Choroid plexus epithelial cell (primary cell): ENCODE measurements around the gene AGRN.

Source experiments
- DNase-seq: peaks from one replicate; pipeline ENCODE4 v3.0.0-alpha.2; 2010; ENCODE audit warnings: low read depth
- H3K4me3 ChIP-seq: 2 replicates; pipeline ENCODE4 v1.5.1; 2011; ENCODE audit warnings: low read depth, mild to moderate bottlenecking, control low read depth, low read length, moderate library complexity
- TF ChIP-seq, protein P1 (sequence below): conservative IDR thresholded peaks from 2 replicates; pipeline ENCODE4 v1.5.1; 2011; ENCODE audit warnings: low read depth, mild to moderate bottlenecking, control low read depth, inconsistent platforms, low read length, moderate library complexity

AGRN gene

DNA sequence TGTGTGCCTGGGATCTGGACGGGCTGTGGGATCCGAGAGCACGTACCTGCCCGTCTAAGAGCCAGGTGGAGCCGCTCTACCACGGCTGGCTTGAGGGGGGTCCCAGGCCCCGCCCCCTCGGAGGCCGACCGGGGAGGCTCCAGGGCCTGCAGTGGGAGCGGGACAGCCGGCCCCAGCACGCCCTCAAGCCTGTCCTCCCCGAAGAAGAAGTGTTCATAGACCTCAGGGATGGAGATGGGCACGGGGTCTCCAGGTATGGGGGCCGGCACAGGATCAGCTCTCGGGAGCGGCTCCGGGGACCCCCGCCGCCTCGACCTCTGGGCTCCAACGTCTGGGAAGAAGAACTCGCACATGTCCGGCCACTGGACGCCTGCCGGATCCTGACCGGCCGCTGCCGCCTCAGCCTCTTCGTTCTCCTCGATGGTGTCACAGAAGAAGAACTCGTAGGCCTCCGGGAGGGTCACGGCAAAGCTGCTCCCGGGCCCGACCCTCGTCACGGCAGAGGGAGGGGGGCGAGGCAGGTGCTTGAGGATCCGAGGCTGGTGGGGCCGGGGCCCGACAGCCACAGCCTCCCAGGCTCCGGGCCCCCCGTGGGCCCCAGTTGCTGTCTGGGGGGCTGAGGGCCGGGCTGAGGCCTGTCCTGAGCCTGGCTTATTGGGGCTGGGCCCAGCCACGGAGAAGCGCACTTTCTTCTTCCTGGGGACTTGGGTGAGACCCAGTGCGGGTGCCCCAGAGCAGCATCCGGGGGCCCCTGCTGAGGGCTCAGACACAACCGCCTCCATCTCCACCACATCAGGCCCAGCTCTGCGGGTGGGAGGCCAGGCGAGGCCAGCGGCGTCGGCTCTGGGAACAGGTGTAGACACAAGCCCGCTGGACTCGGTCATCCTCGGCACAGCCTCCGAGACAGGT lies 40.8 kb upstream of the AGRN start:
- TF ChIP-seq, protein P1, sequence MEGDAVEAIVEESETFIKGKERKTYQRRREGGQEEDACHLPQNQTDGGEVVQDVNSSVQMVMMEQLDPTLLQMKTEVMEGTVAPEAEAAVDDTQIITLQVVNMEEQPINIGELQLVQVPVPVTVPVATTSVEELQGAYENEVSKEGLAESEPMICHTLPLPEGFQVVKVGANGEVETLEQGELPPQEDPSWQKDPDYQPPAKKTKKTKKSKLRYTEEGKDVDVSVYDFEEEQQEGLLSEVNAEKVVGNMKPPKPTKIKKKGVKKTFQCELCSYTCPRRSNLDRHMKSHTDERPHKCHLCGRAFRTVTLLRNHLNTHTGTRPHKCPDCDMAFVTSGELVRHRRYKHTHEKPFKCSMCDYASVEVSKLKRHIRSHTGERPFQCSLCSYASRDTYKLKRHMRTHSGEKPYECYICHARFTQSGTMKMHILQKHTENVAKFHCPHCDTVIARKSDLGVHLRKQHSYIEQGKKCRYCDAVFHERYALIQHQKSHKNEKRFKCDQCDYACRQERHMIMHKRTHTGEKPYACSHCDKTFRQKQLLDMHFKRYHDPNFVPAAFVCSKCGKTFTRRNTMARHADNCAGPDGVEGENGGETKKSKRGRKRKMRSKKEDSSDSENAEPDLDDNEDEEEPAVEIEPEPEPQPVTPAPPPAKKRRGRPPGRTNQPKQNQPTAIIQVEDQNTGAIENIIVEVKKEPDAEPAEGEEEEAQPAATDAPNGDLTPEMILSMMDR = no peak
- no peak overlapping the region for H3K4me3 ChIP-seq
- DNase-seq = no peak

DNA sequence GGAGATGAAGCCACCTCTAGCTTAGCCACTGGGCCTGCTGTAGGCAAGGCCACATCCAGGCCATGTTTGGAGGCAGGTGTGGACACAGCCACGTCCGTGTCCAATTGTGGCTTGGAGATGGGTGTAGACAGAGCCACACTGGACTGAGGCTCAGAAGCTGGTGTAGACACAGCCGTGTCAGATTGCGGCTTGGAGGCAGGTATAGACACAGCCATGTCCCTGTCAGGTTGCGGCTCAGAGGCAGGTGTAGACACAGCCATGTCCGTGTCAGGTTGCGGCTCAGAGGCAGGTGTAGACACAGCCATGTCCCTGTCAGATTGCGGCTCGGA lies 40.2 kb upstream of the AGRN start:
- no peak for DNase-seq
- H3K4me3 ChIP-seq = no peak overlapping the region
- TF ChIP-seq, protein P1 = no peak

DNA sequence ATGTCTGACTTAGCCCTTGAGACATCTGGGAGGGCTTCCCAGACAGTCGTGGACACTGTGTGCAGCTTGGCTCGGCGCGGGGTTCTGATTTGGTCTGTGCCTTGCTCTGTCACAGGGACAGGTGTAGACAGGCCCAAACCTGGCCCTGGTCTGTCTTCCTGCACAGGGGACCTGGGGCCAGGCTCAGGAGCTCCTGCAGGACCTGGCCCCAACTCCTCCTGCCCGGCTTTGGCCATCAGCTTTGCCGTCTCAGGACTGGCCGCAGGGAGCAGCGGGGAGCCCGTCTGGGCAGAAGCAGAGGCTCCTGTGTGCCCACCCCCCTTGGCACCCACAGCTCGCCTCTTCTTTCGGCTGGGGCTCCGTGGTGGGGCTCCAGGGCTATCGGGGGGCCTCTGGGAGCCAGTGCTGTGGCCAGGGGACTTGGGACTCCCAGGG lies 39.8 kb upstream of the AGRN start:
- DNase-seq = no peak
- TF ChIP-seq, protein P1 = no peak
- H3K4me3 ChIP-seq = no peak overlapping the region

DNA sequence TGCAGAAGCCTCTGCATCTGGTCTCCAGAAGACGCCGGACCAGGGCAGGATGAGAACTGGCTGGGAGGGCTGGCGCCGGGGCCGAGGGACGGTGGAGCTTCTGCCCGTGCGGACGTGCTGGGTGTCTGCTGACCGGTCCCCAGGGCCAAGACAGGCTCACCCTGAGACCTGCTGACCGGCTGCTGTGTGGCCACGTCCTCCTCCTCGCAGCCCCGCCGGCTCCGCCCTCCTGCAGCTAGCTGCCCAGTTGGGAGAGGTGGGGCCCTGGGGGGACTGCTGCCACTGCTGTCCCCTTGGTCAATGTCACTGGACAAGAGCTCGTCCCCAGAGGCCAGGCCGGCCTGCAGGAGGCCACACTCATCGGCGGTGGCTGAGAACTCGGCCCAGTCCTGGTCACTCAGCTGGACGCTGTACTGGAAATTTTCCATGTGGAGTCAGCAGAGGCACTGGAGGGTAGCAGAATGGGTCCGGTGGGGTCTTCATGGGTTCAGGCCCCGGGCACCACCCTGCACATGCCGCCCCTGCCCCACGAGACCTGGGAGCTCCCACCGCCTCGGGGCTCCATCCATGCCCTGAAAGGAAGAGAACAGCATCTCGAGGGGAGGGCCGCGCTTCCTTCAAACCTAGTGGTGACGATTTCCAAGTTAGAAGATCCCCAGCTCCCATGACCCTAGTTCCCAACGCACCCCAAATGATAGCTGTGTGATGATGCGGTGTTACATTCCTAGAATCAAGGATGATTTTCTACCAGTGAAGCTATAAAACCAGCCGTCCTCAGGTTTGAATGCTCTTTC lies 39.1 kb upstream of the AGRN start:
- TF ChIP-seq, protein P1 = no peak
- no peak for DNase-seq
- H3K4me3 ChIP-seq = no peak overlapping the region

DNA sequence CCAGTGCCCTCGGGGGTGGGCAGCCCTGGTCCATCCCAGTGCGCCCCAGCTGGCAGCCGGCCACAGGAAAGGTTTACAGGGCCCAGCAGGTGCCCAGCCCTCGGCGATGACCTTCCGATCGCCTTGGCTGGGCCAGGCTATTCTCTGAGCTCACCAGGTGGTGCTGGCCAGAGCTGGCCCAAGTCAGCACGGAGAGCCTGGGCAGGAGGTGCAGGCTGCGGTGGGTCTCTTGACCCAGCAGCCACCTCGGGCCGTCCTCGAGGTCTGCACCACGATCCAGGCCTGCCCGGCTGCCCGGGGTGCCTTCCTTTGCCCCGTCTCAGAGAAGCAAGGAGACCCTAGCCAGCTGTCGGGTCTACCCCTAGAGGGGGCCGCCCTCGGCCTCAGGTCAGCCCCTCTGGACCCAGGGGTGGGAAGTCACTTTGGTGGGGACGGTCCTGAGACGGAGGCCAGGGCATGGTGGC lies 38.4 kb upstream of the AGRN start:
- H3K4me3 ChIP-seq = no peak overlapping the region
- no peak for DNase-seq
- TF ChIP-seq, protein P1 = no peak

DNA sequence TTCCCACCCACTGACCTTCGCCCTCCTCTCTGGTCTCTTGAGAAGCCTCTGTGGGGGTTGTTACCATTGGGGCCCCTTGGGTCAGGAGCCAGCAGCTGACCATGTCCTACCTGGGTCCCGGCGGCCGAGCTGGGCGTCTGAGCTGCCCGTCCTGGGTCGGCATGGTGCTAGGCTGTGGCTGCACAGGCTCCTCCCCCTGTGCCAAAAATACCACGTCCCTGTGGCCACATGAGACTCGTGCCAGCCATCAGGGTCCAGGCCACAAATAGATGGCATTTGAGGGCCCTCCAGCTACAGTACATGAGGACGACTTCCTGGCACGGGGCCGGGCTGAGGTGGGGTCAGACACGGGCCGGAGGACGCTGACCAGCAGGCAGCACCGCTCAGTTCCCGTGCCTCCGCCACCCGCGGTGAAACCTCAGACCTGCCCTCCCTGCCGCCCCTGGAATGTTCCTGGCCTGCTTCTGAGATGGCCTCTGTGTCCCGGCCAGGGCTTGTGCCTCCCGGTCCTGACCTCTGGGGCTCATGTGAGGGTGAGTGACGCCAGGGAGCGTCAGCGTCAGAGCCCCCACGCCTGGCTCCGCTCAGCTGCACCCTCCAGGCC lies 37.9 kb upstream of the AGRN start, which contains the start of gene PERM1:
TSS of gene PERM1 (minus strand) at position 139 of the 604 bp plus-strand sequence. CDS start 1,064 bp downstream, outside the sequence.
- no peak within 1 kb of the TSS for H3K4me3 ChIP-seq
- DNase-seq = no peak
- TF ChIP-seq, protein P1 = no peak
